T-helper 2 cell treated with Interferon-gamma antibody and Interleukin-4, amounts not matched to agents 100 ng/mL and 5 ng/mL, for 36 hours (primary cell): ENCODE results near the gene CSRP1. TPM values are rescaled to one million over a fixed set of nuclear protein-coding genes. Genes with fewer than 3 reads are reported as not detected.
"Not testable (repeated sequence)": the region's sequence is repeated elsewhere in the genome, so short reads cannot be mapped to it uniquely, and the experiment has no call there.

Experiments used
- intact Hi-C: fragments of 100-400 bp; cut with micrococcal nuclease; formaldehyde crosslinking; loops from one replicate; pipeline ENCODE4 v1.15.1; 2023
- total RNA-seq: library from RNA; stranded (reverse); gene quantifications from 2 replicates; pipeline ENCODE4 v1.2.3, GENCODE V29; 2022

Gene CSRP1
- total RNA-seq, result 77.1 and 83.6 TPM in 2 replicates

GRCh38 chr1:201506557-201507359 is at the start of gene CSRP1:
CSRP1 (minus strand) TSS chr1:201507123; CDS start chr1:201496303, 10,820 bp downstream.
- intact Hi-C loops, result loop anchor here (1.0 to 10.0 kb wide), 4 partner anchors 24 to 492 kb away; partner anchors contain the start of genes IPO9 and PHLDA3

GRCh38 chr1:201555593-201555945 is 48.6 kb upstream of the CSRP1 start:
- intact Hi-C loops, result no loop called here

- intact Hi-C loops, result no loop called here
Measured at GRCh38 chr1:201554789-201555592, 48.1 kb upstream of the CSRP1 start.

GRCh38 chr1:201554190-201554600 is 47.3 kb upstream of the CSRP1 start:
- intact Hi-C loops, result no loop called here

- intact Hi-C loops, result no loop called here
Measured at GRCh38 chr1:201553496-201554189, 46.7 kb upstream of the CSRP1 start.

GRCh38 chr1:201552941-201553351 is 46.0 kb upstream of the CSRP1 start:
- intact Hi-C loops, result no loop called here

GRCh38 chr1:201551877-201552731 is 45.2 kb upstream of the CSRP1 start:
- intact Hi-C loops, result no loop called here

- intact Hi-C loops, result no loop called here
Measured at GRCh38 chr1:201551096-201551495, 44.2 kb upstream of the CSRP1 start.

GRCh38 chr1:201549522-201549921 is 42.6 kb upstream of the CSRP1 start:
- intact Hi-C loops, result not testable (repeated sequence)

- intact Hi-C loops, result no loop called here
Measured at GRCh38 chr1:201545851-201546492, 39.0 kb upstream of the CSRP1 start.

- intact Hi-C loops, result no loop called here
Measured at GRCh38 chr1:201544710-201545109, 37.8 kb upstream of the CSRP1 start.

- intact Hi-C loops, result no loop called here
Measured at GRCh38 chr1:201543871-201544642, 37.1 kb upstream of the CSRP1 start.

- intact Hi-C loops, result no loop called here
Measured at GRCh38 chr1:201542309-201543035, 35.5 kb upstream of the CSRP1 start.

- intact Hi-C loops, result no loop called here
Measured at GRCh38 chr1:201540846-201541735, 34.2 kb upstream of the CSRP1 start.

GRCh38 chr1:201539561-201540431 is 32.9 kb upstream of the CSRP1 start:
- intact Hi-C loops, result no loop called here

GRCh38 chr1:201538612-201539551 is 32.0 kb upstream of the CSRP1 start, which contains the start of gene NAV1:
NAV1 (plus strand) TSS chr1:201539127; CDS start chr1:201622885, 83,758 bp downstream.
- intact Hi-C loops, result no loop called here
